ENCODE measurements around the gene SND1. TPM values are rescaled to one million over a fixed set of nuclear protein-coding genes. Genes with fewer than 3 reads are reported as not detected.

SND1 gene
- total RNA-seq, 6 experiments from 2014 or later: 77.5 to 150 (median 126) TPM

GRCh38 chr7:127702052-127702652 is 50.2 kb downstream of the SND1 start:
- TF ChIP-seq, protein P1, sequence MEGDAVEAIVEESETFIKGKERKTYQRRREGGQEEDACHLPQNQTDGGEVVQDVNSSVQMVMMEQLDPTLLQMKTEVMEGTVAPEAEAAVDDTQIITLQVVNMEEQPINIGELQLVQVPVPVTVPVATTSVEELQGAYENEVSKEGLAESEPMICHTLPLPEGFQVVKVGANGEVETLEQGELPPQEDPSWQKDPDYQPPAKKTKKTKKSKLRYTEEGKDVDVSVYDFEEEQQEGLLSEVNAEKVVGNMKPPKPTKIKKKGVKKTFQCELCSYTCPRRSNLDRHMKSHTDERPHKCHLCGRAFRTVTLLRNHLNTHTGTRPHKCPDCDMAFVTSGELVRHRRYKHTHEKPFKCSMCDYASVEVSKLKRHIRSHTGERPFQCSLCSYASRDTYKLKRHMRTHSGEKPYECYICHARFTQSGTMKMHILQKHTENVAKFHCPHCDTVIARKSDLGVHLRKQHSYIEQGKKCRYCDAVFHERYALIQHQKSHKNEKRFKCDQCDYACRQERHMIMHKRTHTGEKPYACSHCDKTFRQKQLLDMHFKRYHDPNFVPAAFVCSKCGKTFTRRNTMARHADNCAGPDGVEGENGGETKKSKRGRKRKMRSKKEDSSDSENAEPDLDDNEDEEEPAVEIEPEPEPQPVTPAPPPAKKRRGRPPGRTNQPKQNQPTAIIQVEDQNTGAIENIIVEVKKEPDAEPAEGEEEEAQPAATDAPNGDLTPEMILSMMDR (IDR thresholded peaks at IDR 0.05): no peak
- TF ChIP-seq POLR2A (IDR thresholded peaks at IDR 0.05): no peak
- ATAC-seq (no peak), DNase-seq (no peak)
- Histone ChIP-seq H3K27ac (no peak overlapping the region), H3K36me3 (peaks cover 5 to 84% (median 29%) of the 10 kb centered on the region in 4 donors), H3K9me3 (no peaks in the 10 kb centered on the region), H3K4me1 (no peaks in the 10 kb centered on the region), H3K27me3 (no peaks in the 10 kb centered on the region), H3K4me3 (no peak overlapping the region)
- intact Hi-C loops (cut with DNase I): loop anchor here in 1 of 2 donors (10.0 kb wide), 1 partner anchor 503 kb away; no protein-coding TSS in a partner anchor
- 77% methylated on average over 3 of the region's 6 CpGs for WGBS (ENCODE audit: insufficient coverage, low coverage, low lambda C conversion rate, missing lambda C conversion rate)

DNA sequence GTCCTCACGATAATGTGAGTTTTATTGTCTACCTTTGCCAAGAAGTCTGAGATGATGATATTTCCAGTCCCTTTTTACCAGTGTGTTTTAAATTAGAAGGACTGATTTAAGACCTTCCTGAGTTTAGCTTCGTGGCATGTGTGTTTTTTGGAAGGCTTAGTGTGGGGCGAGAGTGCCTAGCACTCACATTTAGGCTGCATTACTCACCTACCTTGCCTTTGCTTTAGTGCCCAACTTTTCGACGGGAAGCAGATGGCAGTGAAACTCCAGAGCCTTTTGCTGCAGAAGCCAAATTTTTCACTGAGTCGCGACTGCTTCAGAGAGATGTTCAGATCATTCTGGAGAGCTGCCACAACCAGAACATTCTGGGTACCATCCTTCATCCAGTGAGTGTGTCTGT is 50.9 kb downstream of the SND1 start:
- Histone ChIP-seq H3K27me3 (no peaks in the 10 kb centered on the region), H3K9me3 (no peaks in the 10 kb centered on the region), H3K4me3 (no peak overlapping the region), H3K4me1 (no peaks in the 10 kb centered on the region), H3K36me3 (peaks cover 5 to 86% (median 28%) of the 10 kb centered on the region in 4 donors), H3K27ac (no peak overlapping the region)
- intact Hi-C loops (cut with DNase I): loop anchor here in 1 of 2 donors (10.0 kb wide), 1 partner anchor 502 kb away; no protein-coding TSS in a partner anchor
- TF ChIP-seq, protein P1 (IDR thresholded peaks at IDR 0.05): no peak
- no peak for TF ChIP-seq POLR2A (IDR thresholded peaks at IDR 0.05)
- ATAC-seq (no peak), DNase-seq (no peak)
- 93% methylated on average over 4 of the region's 7 CpGs for WGBS (ENCODE audit: insufficient coverage, low coverage, low lambda C conversion rate, missing lambda C conversion rate)

DNA sequence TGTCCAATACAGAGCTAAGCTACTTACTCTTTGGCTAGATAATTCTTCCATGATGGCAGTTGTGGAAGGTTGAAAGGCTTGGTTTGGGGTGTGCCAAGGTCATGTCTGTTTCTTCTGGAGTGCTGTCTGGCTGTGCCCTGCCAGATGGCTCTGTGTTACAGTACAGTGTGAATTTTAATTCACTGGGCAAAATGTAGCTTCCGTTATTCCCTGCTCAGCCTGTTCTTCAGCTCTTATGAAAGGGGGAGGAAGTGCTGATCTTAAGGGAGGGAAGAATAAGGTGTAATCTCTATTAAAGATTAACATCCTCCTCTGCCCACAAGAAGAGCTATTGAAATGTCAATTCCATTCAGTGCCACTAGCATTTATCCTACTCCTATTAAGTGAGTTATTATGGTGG is 52.2 kb downstream of the SND1 start:
- Histone ChIP-seq H3K4me1 (no peaks in the 10 kb centered on the region), H3K4me3 (no peak overlapping the region), H3K9me3 (no peaks in the 10 kb centered on the region), H3K36me3 (peaks cover 5 to 76% (median 31%) of the 10 kb centered on the region in 4 donors), H3K27ac (no peak overlapping the region), H3K27me3 (no peaks in the 10 kb centered on the region)
- ATAC-seq (no peak), DNase-seq (no peak)
- TF ChIP-seq, protein P1 (IDR thresholded peaks at IDR 0.05): no peak
- no peak for TF ChIP-seq POLR2A (IDR thresholded peaks at IDR 0.05)
- WGBS (ENCODE audit: insufficient coverage, low coverage, low lambda C conversion rate, missing lambda C conversion rate): 80% methylated on average over 1 of the region's 1 CpG
- intact Hi-C loops (cut with DNase I): loop anchor here in 1 of 2 donors (10.0 kb wide), 1 partner anchor 501 kb away; no protein-coding TSS in a partner anchor

GRCh38 chr7:127705461-127705959 is 53.5 kb downstream of the SND1 start:
- no peaks in the 10 kb centered on the region for H3K27me3 ChIP-seq
- WGBS (ENCODE audit: insufficient coverage, low coverage, low lambda C conversion rate, missing lambda C conversion rate): 86% methylated on average over 6 of the region's 6 CpGs
- ATAC-seq (no peak), DNase-seq (no peak)
- no peak overlapping the region for H3K4me3 ChIP-seq
- H3K9me3 ChIP-seq: no peaks in the 10 kb centered on the region
- no peaks in the 10 kb centered on the region for H3K4me1 ChIP-seq
- H3K36me3 ChIP-seq: peaks cover 0 to 80% (median 29%) of the 10 kb centered on the region in 4 donors
- TF ChIP-seq POLR2A (IDR thresholded peaks at IDR 0.05): no peak
- TF ChIP-seq, protein P1 (IDR thresholded peaks at IDR 0.05): no peak
- no peak overlapping the region for H3K27ac ChIP-seq
- intact Hi-C loops (cut with DNase I): loop anchor here in 1 of 2 donors (10.0 kb wide), 1 partner anchor 499 kb away; no protein-coding TSS in a partner anchor

All from right lobe of liver (tissue), 6 donors.